Sciatic nerve (tissue), 2 donors: Measurements from ENCODE around the gene TGOLN2. TPM values are rescaled to one million over a fixed set of nuclear protein-coding genes. Genes with fewer than 3 reads are reported as not detected.
"Not testable (repeated sequence)": the region's sequence is repeated elsewhere in the genome, so short reads cannot be mapped to it uniquely, and the experiment has no call there.

Experiments
- ATAC-seq: fragments of 200-7000 bp; cut with Tn5 transposase; one replicate; pipeline ENCODE4 v1.9.1; 2020; ENCODE audit warnings: mild to moderate bottlenecking, moderate library complexity
- DNase-seq: peaks from one replicate; pipeline ENCODE4 v3.0.0-alpha.2; 2020; ENCODE audit warnings: low spot score
- intact Hi-C: fragments of 100-400 bp; cut with DNase I; formaldehyde crosslinking; loops from one replicate; pipeline ENCODE4 v1.14.2; 2022
- total RNA-seq: library from RNA; stranded (reverse); fragmentation: NEBNext Ultra II Directional; extraction: Animal tissue kit (Norgen Biotek cat#: 25700); gene quantifications from one replicate; pipeline ENCODE4 v1.2.1, GENCODE V29; 2021
- donor health status: DM: no; HTN: no; CAD: no.
- donor health status: DM: no; HTN: no; CAD: no.

Gene TGOLN2
- total RNA-seq, 1 donor from 2014 or later: 109 TPM

- DNase-seq, intact Hi-C loops, ATAC-seq: not testable (repeated sequence)
Measured at GRCh38 chr2:85315921-85316320, 11.9 kb downstream of the TGOLN2 start.

DNA sequence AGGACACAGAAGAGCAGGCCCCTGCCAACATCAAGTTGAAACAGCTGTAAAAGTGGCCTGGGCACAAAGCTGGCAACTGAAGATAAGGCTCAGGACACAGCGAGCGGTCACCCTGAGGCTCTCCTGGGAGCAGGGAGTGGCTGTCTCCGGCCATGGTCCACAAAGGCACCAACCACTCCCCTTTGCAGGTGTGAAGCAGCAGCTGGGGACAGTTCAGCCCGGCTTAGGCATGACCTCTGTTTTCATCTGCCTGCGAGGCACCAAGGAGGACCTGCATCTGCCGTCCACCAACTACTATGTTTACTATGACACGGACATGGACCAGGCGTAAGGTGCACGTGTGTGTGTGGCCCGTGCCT, 12.9 kb downstream of the TGOLN2 start:
- DNase-seq: no peak
- intact Hi-C loops: no loop called here
- no peak for ATAC-seq

- DNase-seq (no peak), ATAC-seq (no peak)
- intact Hi-C loops: no loop called here
Measured at GRCh38 chr2:85312404-85312803, 15.4 kb downstream of the TGOLN2 start.

DNA sequence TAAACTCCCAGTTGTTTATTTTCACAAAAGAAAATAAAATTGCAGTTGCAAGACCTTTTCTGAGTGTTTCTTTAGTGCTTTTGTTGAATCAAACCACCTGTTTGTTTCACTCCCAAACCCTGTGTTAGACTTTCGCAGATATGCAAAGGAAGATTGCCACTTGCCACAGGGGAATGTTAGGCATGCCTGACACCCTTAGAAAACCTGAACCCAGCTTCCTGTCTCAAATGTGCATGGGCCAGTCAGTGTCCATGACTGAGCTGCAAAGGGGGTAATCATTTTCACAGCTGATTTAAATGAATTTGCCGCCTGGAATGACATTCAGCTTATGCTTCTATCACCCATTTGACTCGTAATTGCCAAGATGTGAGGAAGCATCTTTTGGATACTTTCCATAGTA, 17.5 kb downstream of the TGOLN2 start:
- ATAC-seq (no peak), DNase-seq (no peak)
- intact Hi-C loops: no loop called here

GRCh38 chr2:85309699-85310321, 18.0 kb downstream of the TGOLN2 start:
- intact Hi-C loops: loop anchor here (10.0 kb wide), 1 partner anchor 245 kb away; no protein-coding TSS in a partner anchor
- DNase-seq (no peak), ATAC-seq (no peak)

DNA sequence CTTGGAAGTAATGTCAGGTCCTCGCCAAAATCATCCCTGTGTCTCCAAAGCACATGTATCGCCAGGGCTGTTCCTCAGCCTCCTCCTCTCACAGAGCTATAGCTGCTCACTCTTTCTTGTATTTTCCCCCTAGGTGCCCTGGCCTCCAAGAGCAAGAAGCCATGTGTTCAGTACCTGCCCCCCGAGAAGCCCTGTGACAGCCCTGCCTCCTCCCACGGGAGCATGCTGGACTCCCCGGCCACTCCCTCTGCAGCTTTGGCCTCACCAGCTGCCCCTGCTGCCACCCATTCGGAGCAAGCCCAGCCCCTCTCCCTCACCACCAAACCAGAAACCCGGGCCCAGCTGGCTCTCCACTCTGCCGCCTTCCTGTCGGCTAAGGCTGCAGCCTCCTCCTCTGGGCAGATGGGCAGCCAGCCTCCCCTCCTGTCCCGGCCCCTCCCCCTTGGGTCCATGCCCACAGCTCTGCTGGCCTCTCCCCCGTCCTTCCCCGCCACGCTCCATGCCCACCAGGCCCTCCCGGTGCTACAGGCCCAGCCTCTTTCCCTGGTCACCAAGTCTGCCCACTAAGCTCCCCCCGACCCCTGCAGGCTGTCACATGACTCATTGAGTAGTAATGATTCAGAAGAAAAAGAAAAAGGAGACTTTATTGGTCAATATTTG, 18.8 kb downstream of the TGOLN2 start:
- DNase-seq: peak; percentile 72
- ATAC-seq: peak; percentile 58
- intact Hi-C loops: loop anchor here (10.0 kb wide), 1 partner anchor 244 kb away; no protein-coding TSS in a partner anchor

GRCh38 chr2:85308201-85308600, 19.6 kb downstream of the TGOLN2 start:
- intact Hi-C loops: loop anchor here (10.0 kb wide), 1 partner anchor 243 kb away; no protein-coding TSS in a partner anchor
- ATAC-seq (no peak), DNase-seq (no peak)

DNA sequence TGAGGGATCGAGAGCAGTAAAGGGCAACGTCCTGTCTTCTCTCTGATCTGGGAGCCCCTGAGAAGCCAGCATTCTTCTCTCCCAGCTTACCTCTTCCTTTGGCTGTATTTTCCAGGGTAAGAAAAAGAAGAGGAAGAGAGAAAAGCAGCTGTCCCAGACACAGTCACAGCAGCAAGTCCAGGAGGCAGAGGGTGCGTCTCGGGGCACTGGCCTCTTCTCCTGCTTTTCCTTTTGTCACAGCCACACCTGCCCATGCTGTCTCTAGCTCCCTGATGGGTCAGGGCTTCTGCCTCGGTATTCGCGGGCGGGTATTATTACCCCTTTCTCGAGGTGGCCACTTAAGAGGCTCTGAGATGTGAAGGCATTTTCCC, 20.3 kb downstream of the TGOLN2 start:
- intact Hi-C loops: loop anchor here (10.0 kb wide), 1 partner anchor 243 kb away; no protein-coding TSS in a partner anchor
- no peak for DNase-seq
- ATAC-seq: no peak

DNA sequence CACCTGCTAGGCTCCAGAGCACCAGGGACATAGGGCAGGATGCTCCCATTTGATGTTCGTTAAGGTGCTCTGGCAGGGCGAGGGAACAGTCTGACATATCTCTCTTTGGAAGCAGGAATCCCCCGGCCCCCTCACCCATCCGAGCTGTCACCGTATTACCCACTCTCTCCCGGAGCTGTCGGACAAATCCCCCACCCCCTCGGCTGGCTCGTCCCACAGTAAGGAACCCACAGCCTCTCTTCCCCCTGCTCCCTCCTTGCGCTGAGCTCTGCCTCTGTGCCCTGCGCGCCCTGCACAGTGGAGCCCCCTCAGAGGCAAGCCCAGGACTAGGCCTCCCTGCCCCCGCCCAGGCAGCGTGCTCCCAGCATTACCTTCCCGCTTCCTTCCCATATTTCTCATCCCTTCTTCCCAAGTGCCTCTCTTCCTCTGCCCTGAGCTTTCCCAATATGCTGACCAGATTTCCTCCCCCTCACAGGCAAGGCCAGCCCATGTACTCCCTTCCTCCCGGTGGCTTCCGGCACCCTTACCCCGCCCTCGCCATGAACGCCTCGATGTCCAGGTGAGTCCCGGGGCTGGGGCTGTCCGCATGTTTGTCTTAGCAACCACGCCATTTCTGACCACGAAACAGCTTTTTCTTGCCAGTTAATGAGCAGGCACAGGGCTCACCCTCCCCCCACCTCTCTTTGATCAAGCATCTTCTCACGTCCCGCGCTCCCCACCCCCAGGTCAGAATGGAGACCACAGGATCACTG, 23.8 kb downstream of the TGOLN2 start:
- intact Hi-C loops: loop anchor here (10.0 kb wide), 1 partner anchor 239 kb away; no protein-coding TSS in a partner anchor
- ATAC-seq (no peak), DNase-seq (no peak)

GRCh38 chr2:85302121-85302520, 25.7 kb downstream of the TGOLN2 start:
- ATAC-seq: no peak
- intact Hi-C loops: loop anchor here (10.0 kb wide), 1 partner anchor 237 kb away; no protein-coding TSS in a partner anchor
- DNase-seq: no peak

- ATAC-seq (no peak), DNase-seq (no peak)
- intact Hi-C loops: no loop called here
Measured at GRCh38 chr2:85291425-85292023, 36.3 kb downstream of the TGOLN2 start.

DNA sequence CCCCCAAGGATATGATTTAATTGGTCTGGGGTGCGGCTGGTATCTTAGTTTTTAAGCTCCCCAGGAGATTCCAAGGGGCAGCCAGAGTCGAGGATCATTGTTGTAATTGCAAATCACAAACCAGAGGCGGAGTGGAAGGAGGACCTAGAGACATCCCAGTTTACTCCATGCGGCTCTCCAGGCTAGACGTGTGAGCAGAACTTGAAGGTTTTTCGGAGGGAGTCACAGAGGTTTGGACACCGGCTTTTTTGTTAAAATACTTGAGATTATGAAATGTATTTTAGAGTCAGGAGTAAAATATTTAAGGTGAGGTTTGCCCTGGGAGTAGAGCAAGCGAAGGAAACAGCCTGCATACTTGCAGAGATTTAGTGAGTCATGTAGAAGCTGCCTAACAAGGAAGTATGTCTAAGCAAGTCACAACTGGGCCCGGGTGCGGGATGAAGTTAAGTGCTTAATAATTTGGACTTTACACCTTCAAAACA, 39.5 kb downstream of the TGOLN2 start:
- DNase-seq: no peak
- ATAC-seq: no peak
- intact Hi-C loops: loop anchor here (5.0 kb wide), 1 partner anchor 276 kb away; no protein-coding TSS in a partner anchor

GRCh38 chr2:85287721-85288120, 40.1 kb downstream of the TGOLN2 start:
- intact Hi-C loops: loop anchor here (5.0 kb wide), 1 partner anchor 275 kb away; no protein-coding TSS in a partner anchor

DNA sequence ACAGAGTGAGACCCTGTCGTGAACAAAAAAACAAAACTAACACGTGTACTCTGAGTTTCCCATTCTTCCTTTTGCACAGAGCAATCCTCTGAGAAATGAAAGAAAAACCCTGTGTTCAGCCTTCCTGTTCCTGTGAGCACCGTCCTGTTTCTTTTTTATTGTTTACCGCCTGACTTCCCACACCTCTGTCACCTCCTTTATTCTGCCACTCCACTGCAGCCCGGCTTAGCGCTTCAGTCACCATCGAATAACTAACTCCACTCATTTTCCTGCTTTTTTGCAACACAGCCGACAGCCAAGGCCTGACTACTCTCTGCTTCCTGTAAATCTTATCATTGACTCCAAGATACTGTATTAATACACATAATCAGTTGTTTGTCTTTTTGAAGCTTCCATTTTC, 40.9 kb downstream of the TGOLN2 start:
- ATAC-seq (no peak), DNase-seq (no peak)
- intact Hi-C loops: loop anchor here (5.0 kb wide), 1 partner anchor 275 kb away; no protein-coding TSS in a partner anchor

More at GRCh38 chr2:85287721-85288120, 40.1 kb downstream of the TGOLN2 start:
- ATAC-seq (no peak), DNase-seq (no peak)

DNA sequence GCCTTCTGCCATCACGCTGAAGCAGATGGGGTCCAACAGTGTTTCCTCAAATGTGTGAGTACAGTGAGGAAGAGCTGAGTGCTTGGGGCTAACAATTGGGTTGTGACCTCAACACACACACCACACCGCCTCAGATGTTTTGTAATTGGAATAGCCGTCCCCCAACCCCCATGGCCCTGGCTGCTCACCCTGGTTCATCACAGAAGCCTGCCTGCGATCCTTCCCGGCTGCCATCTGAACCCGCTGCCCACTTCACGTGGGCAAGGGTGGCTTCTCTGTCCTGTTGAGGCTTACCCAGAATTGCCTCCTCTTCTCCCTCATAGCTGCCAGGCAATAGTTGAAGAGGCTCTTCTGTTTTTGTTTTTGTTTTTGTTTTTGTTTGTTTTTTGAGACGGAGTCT, 44.1 kb downstream of the TGOLN2 start:
- intact Hi-C loops: loop anchor here (2.0 to 5.0 kb wide), 2 partner anchors 149 to 216 kb away; no protein-coding TSS in a partner anchor
- DNase-seq (no peak), ATAC-seq (no peak)

- no peak for ATAC-seq
- intact Hi-C loops: loop anchor here (5.0 kb wide), 1 partner anchor 216 kb away; no protein-coding TSS in a partner anchor
Measured at GRCh38 chr2:85282914-85283313, 44.9 kb downstream of the TGOLN2 start.

GRCh38 chr2:85281553-85281952, 46.2 kb downstream of the TGOLN2 start:
- ATAC-seq (no peak), DNase-seq (no peak)
- intact Hi-C loops: loop anchor here (5.0 kb wide), 1 partner anchor 214 kb away; no protein-coding TSS in a partner anchor

More at GRCh38 chr2:85282914-85283313, 44.9 kb downstream of the TGOLN2 start:
- DNase-seq: no peak

- ATAC-seq: no peak
- DNase-seq: no peak
- intact Hi-C loops: no loop called here
Measured at GRCh38 chr2:85278361-85278760, 49.4 kb downstream of the TGOLN2 start.
